ENCODE results near the gene ADGRB2. TPM values are rescaled to one million over a fixed set of nuclear protein-coding genes. Genes with fewer than 3 reads are reported as not detected.
A peak's percentile ranks its signal among the peaks of the same experiment; 100 is the strongest.

Gene ADGRB2
- total RNA-seq, 2 donors from 2014 or later, result 14.4 to 19.1 TPM

DNA sequence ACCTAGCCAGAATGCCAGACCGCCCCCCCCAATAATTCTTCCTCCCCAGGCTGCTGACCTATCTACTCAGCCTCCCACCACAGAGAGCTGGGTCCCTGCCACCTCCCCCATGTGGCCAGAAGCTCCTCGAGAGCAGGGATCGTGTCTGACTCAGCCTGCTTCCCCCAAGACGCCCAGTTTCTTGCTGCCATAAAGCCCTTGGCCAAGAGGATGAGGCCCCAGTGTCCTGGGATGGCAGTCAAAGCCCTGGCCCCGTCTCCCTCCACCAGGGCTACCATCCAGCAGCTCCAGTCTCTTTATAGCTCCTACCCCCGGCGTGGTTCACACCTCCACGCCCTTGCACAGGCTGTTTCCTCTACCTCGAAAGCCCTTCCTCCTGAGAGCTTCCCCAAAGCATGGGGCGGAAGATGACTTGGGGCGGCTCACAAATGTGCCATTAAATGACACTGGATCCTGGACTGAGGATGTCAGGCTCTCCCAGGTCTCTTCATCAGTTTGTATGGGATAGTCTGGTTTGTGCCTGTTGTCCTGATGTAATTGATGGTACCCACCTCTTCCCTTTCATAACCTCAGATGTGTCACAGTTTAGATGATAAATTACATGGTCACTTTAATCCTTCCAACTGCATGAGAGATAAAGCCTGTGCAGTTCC lies 13.2 kb downstream of the ADGRB2 start:
- H3K36me3 ChIP-seq, result no peaks in the 10 kb centered on the region
- no peak for DNase-seq (ENCODE audit: low spot score)
- no peak overlapping the region for H3K4me3 ChIP-seq
- peak overlapping the region in 1 of 2 donors; percentile 31 for H3K27ac ChIP-seq
- no peaks in the 10 kb centered on the region for H3K9me3 ChIP-seq
- no peaks in the 10 kb centered on the region for H3K27me3 ChIP-seq
- TF ChIP-seq, protein P1, sequence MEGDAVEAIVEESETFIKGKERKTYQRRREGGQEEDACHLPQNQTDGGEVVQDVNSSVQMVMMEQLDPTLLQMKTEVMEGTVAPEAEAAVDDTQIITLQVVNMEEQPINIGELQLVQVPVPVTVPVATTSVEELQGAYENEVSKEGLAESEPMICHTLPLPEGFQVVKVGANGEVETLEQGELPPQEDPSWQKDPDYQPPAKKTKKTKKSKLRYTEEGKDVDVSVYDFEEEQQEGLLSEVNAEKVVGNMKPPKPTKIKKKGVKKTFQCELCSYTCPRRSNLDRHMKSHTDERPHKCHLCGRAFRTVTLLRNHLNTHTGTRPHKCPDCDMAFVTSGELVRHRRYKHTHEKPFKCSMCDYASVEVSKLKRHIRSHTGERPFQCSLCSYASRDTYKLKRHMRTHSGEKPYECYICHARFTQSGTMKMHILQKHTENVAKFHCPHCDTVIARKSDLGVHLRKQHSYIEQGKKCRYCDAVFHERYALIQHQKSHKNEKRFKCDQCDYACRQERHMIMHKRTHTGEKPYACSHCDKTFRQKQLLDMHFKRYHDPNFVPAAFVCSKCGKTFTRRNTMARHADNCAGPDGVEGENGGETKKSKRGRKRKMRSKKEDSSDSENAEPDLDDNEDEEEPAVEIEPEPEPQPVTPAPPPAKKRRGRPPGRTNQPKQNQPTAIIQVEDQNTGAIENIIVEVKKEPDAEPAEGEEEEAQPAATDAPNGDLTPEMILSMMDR (IDR thresholded peaks at IDR 0.05), result no peak
- peaks cover 0 to 84% of the 10 kb centered on the region in 2 donors for H3K4me1 ChIP-seq

DNA sequence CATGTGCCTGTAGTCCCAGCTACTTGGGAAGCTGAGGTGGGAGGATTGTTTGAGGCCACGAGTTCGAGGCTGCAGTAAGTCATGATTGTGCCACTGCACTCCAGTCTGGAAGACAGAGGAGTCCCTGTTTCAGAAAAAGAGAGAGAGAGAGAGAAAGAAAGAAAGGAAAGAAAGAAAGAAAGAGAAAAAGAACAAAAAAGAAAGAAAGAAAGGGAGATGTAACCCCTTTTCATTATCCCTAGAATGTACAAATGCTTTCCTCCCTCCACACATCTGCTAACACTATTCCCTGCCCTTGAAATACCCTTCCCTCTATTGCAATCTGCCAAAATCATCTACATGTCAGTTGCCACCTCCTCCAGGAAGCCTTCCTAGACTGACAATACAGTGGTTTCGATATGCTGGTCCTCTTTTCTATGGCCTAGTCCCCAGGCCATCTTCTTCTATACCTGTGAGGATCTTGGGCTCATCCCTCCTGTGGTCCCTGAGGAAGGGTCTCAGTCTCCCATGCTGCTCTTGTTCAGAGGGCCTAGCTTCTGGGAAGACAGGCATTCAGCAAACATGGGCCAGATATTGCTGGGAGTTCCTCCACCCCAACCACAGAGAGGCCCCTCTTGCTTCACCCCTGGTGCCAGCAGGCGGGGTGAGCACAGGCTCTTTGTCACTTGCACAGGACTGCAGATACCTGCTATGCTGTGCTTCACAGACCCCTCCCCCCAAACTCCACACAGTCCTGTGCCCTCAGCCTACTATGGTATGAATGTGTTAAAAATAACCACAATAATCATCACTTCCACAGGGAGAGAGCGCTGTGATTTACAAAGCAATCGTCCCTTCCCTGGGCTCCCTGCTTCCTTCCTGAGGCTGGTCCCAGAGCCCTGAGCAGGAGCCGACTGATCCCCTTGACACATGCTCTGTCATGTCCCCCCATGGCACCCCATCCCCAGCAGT lies 14.1 kb downstream of the ADGRB2 start:
- Histone ChIP-seq H3K9me3 (no peaks in the 10 kb centered on the region), H3K4me3 (no peak overlapping the region), H3K36me3 (no peaks in the 10 kb centered on the region), H3K4me1 (peaks cover 0 to 87% of the 10 kb centered on the region in 2 donors), H3K27ac (peak overlapping the region in 1 of 2 donors; percentile 31), H3K27me3 (no peaks in the 10 kb centered on the region)
- TF ChIP-seq, protein P1 (IDR thresholded peaks at IDR 0.05), result no peak
- no peak for DNase-seq (ENCODE audit: low spot score)

DNA sequence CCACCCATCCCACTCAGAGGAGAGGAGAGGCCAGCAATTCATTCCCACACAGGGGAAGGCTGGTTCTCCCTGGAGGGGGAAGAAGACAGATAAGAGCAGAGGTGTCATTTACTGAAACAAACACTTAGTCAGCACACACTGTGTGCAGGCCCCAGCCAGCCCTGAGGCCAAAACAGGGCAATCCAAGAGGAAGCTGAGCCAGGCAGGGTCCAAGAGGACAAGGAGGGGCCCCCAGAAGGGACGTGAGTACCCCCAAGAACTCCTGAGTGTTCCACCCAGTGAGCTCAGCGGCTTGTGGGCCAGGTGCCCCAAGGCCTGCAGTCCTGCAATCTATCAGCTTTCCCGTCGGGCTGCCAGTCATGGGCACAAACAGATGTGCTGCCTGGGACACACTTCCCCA lies 15.8 kb downstream of the ADGRB2 start:
- no peak for DNase-seq (ENCODE audit: low spot score)
- peaks cover 0 to 76% of the 10 kb centered on the region in 2 donors for H3K4me1 ChIP-seq

DNA sequence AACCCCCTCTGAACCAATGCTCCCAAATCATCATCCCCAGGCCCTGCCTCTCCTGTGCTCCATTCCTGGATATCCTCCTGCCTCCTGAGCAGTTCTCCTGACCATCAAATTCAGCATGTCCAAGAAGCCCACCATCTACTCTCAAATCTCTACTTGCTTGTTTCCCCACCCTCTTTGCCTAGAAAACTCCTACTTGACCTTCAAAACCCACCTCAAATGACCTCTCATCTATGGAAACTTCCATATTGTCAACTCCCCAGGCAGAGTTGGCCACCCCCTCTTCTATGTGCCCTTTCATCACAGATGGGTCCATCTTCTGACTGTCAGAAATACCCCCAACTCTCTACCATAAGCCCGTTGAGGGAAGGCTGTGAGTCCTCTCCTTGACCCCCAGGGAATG lies 16.8 kb downstream of the ADGRB2 start:
- H3K36me3 ChIP-seq, result no peaks in the 10 kb centered on the region
- DNase-seq (ENCODE audit: low spot score), result no peak
- H3K9me3 ChIP-seq, result no peaks in the 10 kb centered on the region
- peaks cover 0 to 65% of the 10 kb centered on the region in 2 donors for H3K4me1 ChIP-seq
- TF ChIP-seq, protein P1 (IDR thresholded peaks at IDR 0.05), result no peak
- H3K27ac ChIP-seq, result peak overlapping the region; percentile 42 to 53
- H3K27me3 ChIP-seq, result no peaks in the 10 kb centered on the region
- no peak overlapping the region for H3K4me3 ChIP-seq

More for the DNA sequence above, 15.8 kb downstream of the ADGRB2 start:
- Histone ChIP-seq H3K27ac (peak overlapping the region; percentile 40 to 50), H3K4me3 (no peak overlapping the region), H3K27me3 (no peaks in the 10 kb centered on the region), H3K9me3 (no peaks in the 10 kb centered on the region), H3K36me3 (no peaks in the 10 kb centered on the region)
- TF ChIP-seq, protein P1 (IDR thresholded peaks at IDR 0.05), result no peak

DNA sequence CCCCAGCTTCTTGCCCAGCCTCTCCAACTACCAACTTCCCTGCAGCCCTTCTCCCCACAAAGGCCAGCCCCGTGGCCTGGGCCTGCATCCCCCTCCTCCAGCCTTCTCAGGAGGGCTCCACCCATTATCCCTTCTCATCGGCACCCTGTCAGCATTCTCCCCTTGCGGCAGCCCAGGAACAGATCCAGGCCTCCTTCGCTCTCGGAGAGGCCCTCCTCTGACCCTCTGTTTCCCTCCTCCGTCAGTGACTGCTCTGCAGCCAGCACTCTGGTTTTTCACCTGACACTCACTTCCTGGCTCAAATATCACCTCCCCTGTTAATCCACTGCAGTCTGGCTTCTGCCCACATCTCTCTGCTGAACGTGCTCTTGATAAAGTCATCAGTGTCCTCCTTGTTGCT lies 17.5 kb downstream of the ADGRB2 start:
- Histone ChIP-seq H3K36me3 (no peaks in the 10 kb centered on the region), H3K4me1 (peaks cover 0 to 60% of the 10 kb centered on the region in 2 donors), H3K27me3 (no peaks in the 10 kb centered on the region), H3K27ac (peak overlapping the region; percentile 46 to 53), H3K9me3 (no peaks in the 10 kb centered on the region), H3K4me3 (no peak overlapping the region)
- TF ChIP-seq, protein P1 (IDR thresholded peaks at IDR 0.05), result no peak
- DNase-seq (ENCODE audit: low spot score), result no peak
